ENCODE measurements around the gene OPN4. TPM values are rescaled to one million over a fixed set of nuclear protein-coding genes. Genes with fewer than 3 reads are reported as not detected.

OPN4 gene
- total RNA-seq, 2 experiments from 2014 or later, result not detected

DNA sequence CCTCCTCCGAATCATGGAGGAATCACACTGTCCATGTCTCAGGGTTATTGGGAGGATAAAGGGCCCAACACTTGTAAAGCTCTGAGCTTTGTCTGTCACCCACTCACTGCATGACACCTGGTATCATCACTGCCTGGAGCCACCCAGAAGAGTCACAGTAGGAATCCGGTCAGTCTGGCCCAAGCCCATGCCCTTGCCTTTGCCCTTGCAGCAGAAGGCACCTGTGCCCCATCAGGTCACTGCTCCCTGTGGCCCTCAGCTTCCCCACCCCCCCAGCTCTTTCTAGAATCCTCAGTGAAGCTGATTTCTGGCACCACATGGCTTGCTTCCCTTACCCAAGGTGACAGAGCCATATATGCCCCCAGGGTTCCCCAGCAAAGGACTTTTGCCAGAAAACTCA, 28.3 kb downstream of the OPN4 start:
- Histone ChIP-seq H3K9me3 (ENCODE audit: low read length) (no peaks in the 10 kb centered on the region), H3K4me2 (ENCODE audit: low read length) (no peak overlapping the region), H3K27ac (ENCODE audit: low read depth, low read length, poor library complexity, severe bottlenecking) (no peak overlapping the region), H3K4me1 (ENCODE audit: insufficient read depth, low read length, poor library complexity, severe bottlenecking) (no peaks in the 10 kb centered on the region), H3K9me2 (ENCODE audit: insufficient read depth, low read length) (no peaks in the 10 kb centered on the region), H3K36me3 (ENCODE audit: insufficient read depth, low read length) (no peaks in the 10 kb centered on the region), H2AFZ (ENCODE audit: low read length) (no peak overlapping the region), H3K79me2 (ENCODE audit: insufficient read depth, low read depth, low read length) (no peaks in the 10 kb centered on the region), H4K20me1 (ENCODE audit: insufficient read depth, low read length) (no peaks in the 10 kb centered on the region), H3K4me3 (ENCODE audit: low read depth, low read length, poor library complexity, severe bottlenecking) (no peak overlapping the region)
- intact Hi-C loops (cut with micrococcal nuclease; ENCODE audit: unreplicated experiment), result no loop called here
- BruUV-seq (replicated peaks), result no TSS peak
- CTCF ChIA-PET (ENCODE audit: unreplicated experiment), result interaction anchor here (1.5 kb wide), 1 partner anchor 8 kb away, joined by 5 read pairs; no protein-coding TSS in a partner anchor
- DNase-seq (ENCODE audit: low spot score), result no peak
- TF ChIP-seq CTCF (conservative IDR thresholded peaks at IDR 0.05; ENCODE audit: low read length), result no peak
- no peak for TF ChIP-seq EZH2phosphoT487 (IDR thresholded peaks at IDR 0.05; ENCODE audit: borderline replicate concordance, low read depth, low read length)
- POLR2A ChIA-PET, result no interaction called here

DNA sequence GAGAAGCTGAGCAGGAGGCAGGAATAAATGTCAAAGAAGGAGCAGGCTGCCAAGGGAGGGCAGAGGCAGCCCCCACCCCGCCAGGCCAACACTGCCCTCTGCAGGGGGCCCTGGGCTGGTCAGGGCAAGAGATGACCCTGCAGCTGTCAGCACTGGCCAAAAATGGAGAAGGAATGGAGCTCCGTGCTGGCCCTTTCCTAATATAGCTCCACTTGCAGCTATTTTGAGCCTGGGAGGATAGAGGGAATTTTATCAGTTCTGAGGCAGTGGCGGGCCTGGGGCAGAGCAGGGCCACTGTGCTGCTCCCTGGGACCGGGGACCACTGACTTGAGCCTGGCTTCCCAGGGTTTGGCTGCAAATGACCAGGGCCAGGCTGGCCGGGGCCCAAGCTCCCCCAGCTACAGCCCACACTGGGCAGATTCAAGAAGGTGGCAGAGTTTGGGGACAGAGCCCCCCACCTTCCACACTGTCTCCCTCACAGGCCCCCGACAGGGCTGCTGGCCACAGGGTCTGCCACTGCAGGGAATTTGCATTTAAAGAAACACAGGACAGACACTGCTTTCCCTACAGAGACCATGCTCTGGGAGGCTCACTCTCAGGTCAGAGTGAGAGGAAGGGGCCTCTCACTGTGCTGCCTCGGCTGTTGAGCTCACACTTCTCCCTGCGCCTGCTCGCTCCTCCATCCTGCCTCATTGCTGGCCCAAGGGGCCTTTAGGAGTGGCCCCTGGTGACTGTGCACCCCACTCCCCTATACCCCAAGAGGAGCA, 30.2 kb downstream of the OPN4 start:
- no peak overlapping the region for H3K4me3 ChIP-seq (ENCODE audit: low read depth, low read length, poor library complexity, severe bottlenecking)
- H4K20me1 ChIP-seq (ENCODE audit: insufficient read depth, low read length), result no peaks in the 10 kb centered on the region
- DNase-seq (ENCODE audit: low spot score), result no peak
- ChIA-PET POLR2A (interaction anchor here (1.0 to 1.2 kb wide), 2 partner anchors 10 to 53 kb away, joined by 3 read pairs; no protein-coding TSS in a partner anchor), CTCF (ENCODE audit: unreplicated experiment) (interaction anchor here (0.5 to 0.9 kb wide), 2 partner anchors 18 to 264 kb away, joined by 3 read pairs; no protein-coding TSS in a partner anchor)
- H3K79me2 ChIP-seq (ENCODE audit: insufficient read depth, low read depth, low read length), result no peaks in the 10 kb centered on the region
- H3K27ac ChIP-seq (ENCODE audit: low read depth, low read length, poor library complexity, severe bottlenecking), result no peak overlapping the region
- H3K9me3 ChIP-seq (ENCODE audit: low read length), result no peaks in the 10 kb centered on the region
- intact Hi-C loops (cut with micrococcal nuclease; ENCODE audit: unreplicated experiment), result loop anchor here (2.0 kb wide), 1 partner anchor 92 kb away; no protein-coding TSS in a partner anchor
- BruUV-seq (replicated peaks), result no TSS peak
- no peak overlapping the region for H3K4me2 ChIP-seq (ENCODE audit: low read length)
- H3K9me2 ChIP-seq (ENCODE audit: insufficient read depth, low read length), result no peaks in the 10 kb centered on the region
- TF ChIP-seq CTCF (conservative IDR thresholded peaks at IDR 0.05; ENCODE audit: low read length) (peak; percentile 38), EZH2phosphoT487 (IDR thresholded peaks at IDR 0.05; ENCODE audit: borderline replicate concordance, low read depth, low read length) (no peak)
- no peaks in the 10 kb centered on the region for H3K4me1 ChIP-seq (ENCODE audit: insufficient read depth, low read length, poor library complexity, severe bottlenecking)
- H3K36me3 ChIP-seq (ENCODE audit: insufficient read depth, low read length), result no peaks in the 10 kb centered on the region
- H2AFZ ChIP-seq (ENCODE audit: low read length), result no peak overlapping the region

DNA sequence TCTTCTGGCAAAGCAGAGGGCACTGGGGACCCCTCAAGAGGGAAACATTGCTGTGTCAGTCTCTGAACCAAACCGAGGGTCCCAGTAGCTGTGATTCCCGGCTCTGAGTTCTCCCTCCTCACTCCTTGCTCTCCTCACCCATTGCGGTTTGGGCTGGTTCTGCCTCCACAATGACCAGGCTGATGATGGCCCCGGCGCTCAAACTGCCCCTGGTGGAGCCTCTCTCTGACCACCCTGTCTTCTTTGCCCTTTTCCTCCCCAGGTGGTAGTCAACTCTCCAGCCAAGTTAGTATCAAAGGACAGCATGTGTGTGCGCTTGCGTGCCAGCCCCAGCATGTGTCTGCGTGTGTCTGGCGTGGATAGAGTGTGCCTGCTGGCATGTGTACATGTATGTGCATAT, 31.1 kb downstream of the OPN4 start:
- no peaks in the 10 kb centered on the region for H3K36me3 ChIP-seq (ENCODE audit: insufficient read depth, low read length)
- H3K9me3 ChIP-seq (ENCODE audit: low read length), result no peaks in the 10 kb centered on the region
- no peak overlapping the region for H3K4me3 ChIP-seq (ENCODE audit: low read depth, low read length, poor library complexity, severe bottlenecking)
- no peak overlapping the region for H2AFZ ChIP-seq (ENCODE audit: low read length)
- DNase-seq (ENCODE audit: low spot score), result no peak
- H3K9me2 ChIP-seq (ENCODE audit: insufficient read depth, low read length), result no peaks in the 10 kb centered on the region
- intact Hi-C loops (cut with micrococcal nuclease; ENCODE audit: unreplicated experiment), result loop anchor here (2.0 kb wide), 1 partner anchor 93 kb away; no protein-coding TSS in a partner anchor
- no peak overlapping the region for H3K4me2 ChIP-seq (ENCODE audit: low read length)
- ChIA-PET POLR2A (no interaction called here), CTCF (ENCODE audit: unreplicated experiment) (no interaction called here)
- TF ChIP-seq EZH2phosphoT487 (IDR thresholded peaks at IDR 0.05; ENCODE audit: borderline replicate concordance, low read depth, low read length) (no peak), CTCF (conservative IDR thresholded peaks at IDR 0.05; ENCODE audit: low read length) (no peak)
- BruUV-seq (replicated peaks), result no TSS peak
- H3K4me1 ChIP-seq (ENCODE audit: insufficient read depth, low read length, poor library complexity, severe bottlenecking), result no peaks in the 10 kb centered on the region
- no peaks in the 10 kb centered on the region for H3K79me2 ChIP-seq (ENCODE audit: insufficient read depth, low read depth, low read length)
- no peak overlapping the region for H3K27ac ChIP-seq (ENCODE audit: low read depth, low read length, poor library complexity, severe bottlenecking)
- no peaks in the 10 kb centered on the region for H4K20me1 ChIP-seq (ENCODE audit: insufficient read depth, low read length)

Data from OCI-LY7 (cell line).